HepG2 (cell line): ENCODE measurements around the gene SBNO2. TPM values are rescaled to one million over a fixed set of nuclear protein-coding genes. Genes with fewer than 3 reads are reported as not detected.

Experiments
- AKAP8 ChIP-seq: sonication (generic); formaldehyde crosslinking; IDR thresholded peaks from 2 replicates; pipeline ENCODE4 v1.5.1; 2020; ENCODE audit warnings: mild to moderate bottlenecking, missing genetic modification reagents
- CEBPG ChIP-seq: IDR thresholded peaks from 2 replicates; pipeline ENCODE4 v1.6.1; 2016
- DR1 ChIP-seq: sonication (generic); formaldehyde crosslinking; IDR thresholded peaks from 2 replicates; pipeline ENCODE4 v1.8.0; 2021; ENCODE audit warnings: mild to moderate bottlenecking, missing genetic modification reagents, inconsistent platforms
- ELF3 ChIP-seq: IDR thresholded peaks from 2 replicates; pipeline ENCODE4 v1.6.1; 2016; ENCODE audit warnings: missing genetic modification reagents, missing compliant biosample characterization
- HDAC1 ChIP-seq: sonication (generic); formaldehyde crosslinking; IDR thresholded peaks from 2 replicates; pipeline ENCODE4 v1.5.1; 2020; ENCODE audit warnings: mild to moderate bottlenecking, missing genetic modification reagents
- MAZ ChIP-seq, 2 experiments: sonication (generic) in 1 of 2; formaldehyde crosslinking in 1 of 2; IDR thresholded peaks; 2 replicates each; pipeline versions ENCODE4 v1.5.0 to v1.6.1; 2012 to 2020; ENCODE audit warnings: low read depth in 2 of 2, mild to moderate bottlenecking in 2 of 2, borderline replicate concordance in 1 of 2, improper control_type of control experiment in 1 of 2, low read length in 1 of 2, missing genetic modification reagents in 1 of 2, moderate library complexity in 1 of 2
- MBD4 ChIP-seq: IDR thresholded peaks from 2 replicates; pipeline ENCODE4 v1.6.1; 2012; ENCODE audit warnings: low read length, inconsistent platforms, borderline replicate concordance
- MED1 ChIP-seq: sonication (generic); formaldehyde crosslinking; IDR thresholded peaks from 2 replicates; pipeline ENCODE4 v1.4.0; 2020; ENCODE audit warnings: missing genetic modification reagents
- MTF2 ChIP-seq: sonication (generic); formaldehyde crosslinking; IDR thresholded peaks from 2 replicates; pipeline ENCODE4 v1.5.0; 2020; ENCODE audit warnings: missing genetic modification reagents, borderline replicate concordance
- POLR2AphosphoS5 ChIP-seq: IDR thresholded peaks from 2 replicates; pipeline ENCODE4 v1.6.1; 2012; ENCODE audit warnings: low read depth, low read length
- SATB2 ChIP-seq: sonication (generic); formaldehyde crosslinking; IDR thresholded peaks from 2 replicates; pipeline ENCODE4 v1.5.0; 2020; ENCODE audit warnings: missing genetic modification reagents
- SMARCE1 ChIP-seq: fragments of 450-650 bp; IDR thresholded peaks from 2 replicates; pipeline ENCODE4 v1.6.1; 2017; ENCODE audit warnings: borderline replicate concordance
- SMC3 ChIP-seq: IDR thresholded peaks from 2 replicates; pipeline ENCODE4 v1.6.1; 2011; ENCODE audit warnings: low read length, improper control_type of control experiment
- SRSF4 ChIP-seq: fragments of 200-400 bp; formaldehyde crosslinking; IDR thresholded peaks from one replicate; pipeline ENCODE4 v1.6.1; 2018; ENCODE audit warnings: mild to moderate bottlenecking, low read depth, low read length, moderate library complexity; ENCODE audit not compliant: poor library complexity, severe bottlenecking
- SUZ12 ChIP-seq: fragments of 150-350 bp; IDR thresholded peaks from 2 replicates; pipeline ENCODE4 v1.6.1; 2014; ENCODE audit warnings: low read depth, low read length
- TRIM24 ChIP-seq: sonication (generic); formaldehyde crosslinking; IDR thresholded peaks from 2 replicates; pipeline ENCODE4 v1.8.0; 2022; ENCODE audit warnings: mild to moderate bottlenecking, missing genetic modification reagents
- ZFP90 ChIP-seq: sonication (generic); formaldehyde crosslinking; IDR thresholded peaks from 2 replicates; pipeline ENCODE4 v1.8.0; 2022; ENCODE audit warnings: missing genetic modification reagents, mild to moderate bottlenecking, inconsistent platforms, borderline replicate concordance
- ZNF224 ChIP-seq: sonication (generic); formaldehyde crosslinking; IDR thresholded peaks from 2 replicates; pipeline ENCODE4 v1.5.0; 2020; ENCODE audit warnings: mild to moderate bottlenecking, missing genetic modification reagents
- ZNF3 ChIP-seq: IDR thresholded peaks from 2 replicates; pipeline ENCODE4 v1.7.0; 2017; ENCODE audit warnings: inconsistent platforms
- ZNF350 ChIP-seq: sonication (generic); formaldehyde crosslinking; IDR thresholded peaks from 2 replicates; pipeline ENCODE4 v1.4.0; 2020; ENCODE audit warnings: mild to moderate bottlenecking, low read depth, missing genetic modification reagents, borderline replicate concordance
- ZNF367 ChIP-seq: sonication (generic); formaldehyde crosslinking; IDR thresholded peaks from 2 replicates; pipeline ENCODE4 v1.4.0; 2020; ENCODE audit warnings: missing genetic modification reagents, borderline replicate concordance
- ZNF460 ChIP-seq: sonication (generic); formaldehyde crosslinking; IDR thresholded peaks from 2 replicates; pipeline ENCODE4 v1.5.1; 2020; ENCODE audit warnings: missing genetic modification reagents, mild to moderate bottlenecking, borderline replicate concordance
- ZNF563 ChIP-seq: sonication (generic); formaldehyde crosslinking; IDR thresholded peaks from 2 replicates; pipeline ENCODE4 v1.8.0; 2022; ENCODE audit warnings: mild to moderate bottlenecking, moderate library complexity, missing genetic modification reagents
- polyA plus RNA-seq, 8 experiments: library from polyadenylated mRNA; depleted of rRNA in 3 of 8; stranded (reverse) in 7 of 8; unstranded in 1 of 8; fragments of >200 nt; fragmentation: Illumina TruSeq in 4 of 8; extraction: Trizol in 4 of 8; gene quantifications; 2 replicates each; pipeline versions ENCODE4 v1.2.1 to v1.2.3, GENCODE V29; 2011 to 2016; ENCODE audit warnings: low read depth in 4 of 8, missing spikeins in 1 of 8, mixed read lengths in 1 of 8; ENCODE audit not compliant: insufficient read depth in 1 of 8
- total RNA-seq, 5 experiments: library from RNA; depleted of rRNA; stranded (reverse); fragments of >200 nt; fragmentation: Illumina TruSeq; extraction: Trizol; gene quantifications; 2 replicates each; pipeline ENCODE4 v1.2.3, GENCODE V29; 2016; ENCODE audit warnings: low read depth in 1 of 5
- TF ChIP-seq, protein P1 (sequence below): sonication (generic); formaldehyde crosslinking; IDR thresholded peaks from 2 replicates; pipeline ENCODE4 v1.5.0; 2020; ENCODE audit warnings: mild to moderate bottlenecking, missing genetic modification reagents
- TF ChIP-seq, protein P2 (sequence below): sonication (generic); formaldehyde crosslinking; IDR thresholded peaks from 2 replicates; pipeline ENCODE4 v1.4.0; 2020; ENCODE audit warnings: low read depth, mild to moderate bottlenecking, missing genetic modification reagents
- TF ChIP-seq, protein P3 (sequence below): fragments of 450-650 bp; IDR thresholded peaks from 2 replicates; pipeline ENCODE4 v1.6.1; 2017; ENCODE audit warnings: mild to moderate bottlenecking

Gene SBNO2
- total and polyA plus RNA-seq, 2 of the 13 experiments (the other 11 are each of a cell fraction or from before 2014, with no cell fraction given): 8.6 to 10.4 TPM

DNA sequence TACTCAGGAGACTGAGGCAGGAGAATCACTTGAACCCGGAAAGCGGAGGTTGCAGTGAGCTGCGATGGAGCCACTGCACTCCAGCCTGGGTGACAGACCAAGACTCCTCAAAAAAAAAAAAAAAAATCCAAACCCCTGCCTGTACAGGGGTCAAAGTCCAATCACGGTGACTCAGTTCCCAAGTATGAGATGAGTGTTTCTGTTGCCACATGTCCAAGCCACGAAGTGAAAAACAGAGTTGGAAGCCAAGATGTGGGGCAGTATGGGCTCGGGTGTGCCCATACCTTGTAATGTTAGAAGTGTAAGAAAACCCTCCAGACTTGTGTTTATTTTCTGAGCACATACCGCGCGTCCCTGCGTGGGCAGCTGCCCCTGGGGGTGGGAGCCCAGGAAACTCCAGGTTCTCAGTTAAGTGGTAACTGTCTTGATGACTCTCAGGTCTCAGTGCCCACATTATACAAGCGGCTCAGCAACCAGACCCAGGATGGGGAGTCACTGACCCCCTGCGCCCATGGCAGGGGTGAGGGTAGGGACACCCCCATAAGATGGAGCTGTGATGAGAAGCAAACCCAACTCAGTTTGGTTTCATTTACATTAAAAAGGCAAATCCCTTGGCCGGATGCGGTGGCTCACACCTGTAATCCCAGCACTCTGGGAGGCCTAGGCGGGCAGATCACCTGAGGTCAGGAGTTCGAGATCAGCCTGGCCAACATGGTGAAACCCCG is 71.5 kb downstream of the SBNO2 start (continued):
- TF ChIP-seq, protein P1, sequence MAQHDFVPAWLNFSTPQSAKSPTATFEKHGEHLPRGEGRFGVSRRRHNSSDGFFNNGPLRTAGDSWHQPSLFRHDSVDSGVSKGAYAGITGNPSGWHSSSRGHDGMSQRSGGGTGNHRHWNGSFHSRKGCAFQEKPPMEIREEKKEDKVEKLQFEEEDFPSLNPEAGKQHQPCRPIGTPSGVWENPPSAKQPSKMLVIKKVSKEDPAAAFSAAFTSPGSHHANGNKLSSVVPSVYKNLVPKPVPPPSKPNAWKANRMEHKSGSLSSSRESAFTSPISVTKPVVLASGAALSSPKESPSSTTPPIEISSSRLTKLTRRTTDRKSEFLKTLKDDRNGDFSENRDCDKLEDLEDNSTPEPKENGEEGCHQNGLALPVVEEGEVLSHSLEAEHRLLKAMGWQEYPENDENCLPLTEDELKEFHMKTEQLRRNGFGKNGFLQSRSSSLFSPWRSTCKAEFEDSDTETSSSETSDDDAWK: no peak
- no peak for TF ChIP-seq MTF2 (CRISPR knock-in tag)
- no peak for TF ChIP-seq ZNF367 (CRISPR knock-in tag)
- 0 out of 2 replicates have a peak, but pooled peaks have one; percentile 7 for TF ChIP-seq MAZ (IDR thresholded peaks at IDR 0.05; ENCODE audit: borderline replicate concordance, low read depth, low read length)
- no peak for TF ChIP-seq MAZ (CRISPR knock-in tag; IDR thresholded peaks at IDR 0.05; ENCODE audit: low read depth)
- no peak for TF ChIP-seq DR1 (CRISPR knock-in tag)
- no peak for TF ChIP-seq ELF3 (CRISPR knock-in tag)
- TF ChIP-seq TRIM24 (CRISPR knock-in tag): no peak
- TF ChIP-seq ZNF224 (CRISPR knock-in tag): 0 out of 2 replicates have a peak, but pooled peaks have one; percentile 1
- peak; percentile 67 for TF ChIP-seq CEBPG (CRISPR knock-in tag)
- TF ChIP-seq ZNF460 (CRISPR knock-in tag): peak; percentile 89
- TF ChIP-seq MED1: peak; percentile 50; the same call in 1 of the 2 replicates
- TF ChIP-seq SMC3: peak; percentile 8; the same call in 1 of the 2 replicates
- peak; percentile 8; the same call in 1 of the 2 replicates for TF ChIP-seq POLR2AphosphoS5
- no peak for TF ChIP-seq MBD4
- TF ChIP-seq, protein P2, sequence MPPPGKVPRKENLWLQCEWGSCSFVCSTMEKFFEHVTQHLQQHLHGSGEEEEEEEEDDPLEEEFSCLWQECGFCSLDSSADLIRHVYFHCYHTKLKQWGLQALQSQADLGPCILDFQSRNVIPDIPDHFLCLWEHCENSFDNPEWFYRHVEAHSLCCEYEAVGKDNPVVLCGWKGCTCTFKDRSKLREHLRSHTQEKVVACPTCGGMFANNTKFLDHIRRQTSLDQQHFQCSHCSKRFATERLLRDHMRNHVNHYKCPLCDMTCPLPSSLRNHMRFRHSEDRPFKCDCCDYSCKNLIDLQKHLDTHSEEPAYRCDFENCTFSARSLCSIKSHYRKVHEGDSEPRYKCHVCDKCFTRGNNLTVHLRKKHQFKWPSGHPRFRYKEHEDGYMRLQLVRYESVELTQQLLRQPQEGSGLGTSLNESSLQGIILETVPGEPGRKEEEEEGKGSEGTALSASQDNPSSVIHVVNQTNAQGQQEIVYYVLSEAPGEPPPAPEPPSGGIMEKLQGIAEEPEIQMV (CRISPR knock-in tag): no peak
- TF ChIP-seq ZNF350 (CRISPR knock-in tag): 0 out of 2 replicates have a peak, but pooled peaks have one; percentile 15
- TF ChIP-seq, protein P3, sequence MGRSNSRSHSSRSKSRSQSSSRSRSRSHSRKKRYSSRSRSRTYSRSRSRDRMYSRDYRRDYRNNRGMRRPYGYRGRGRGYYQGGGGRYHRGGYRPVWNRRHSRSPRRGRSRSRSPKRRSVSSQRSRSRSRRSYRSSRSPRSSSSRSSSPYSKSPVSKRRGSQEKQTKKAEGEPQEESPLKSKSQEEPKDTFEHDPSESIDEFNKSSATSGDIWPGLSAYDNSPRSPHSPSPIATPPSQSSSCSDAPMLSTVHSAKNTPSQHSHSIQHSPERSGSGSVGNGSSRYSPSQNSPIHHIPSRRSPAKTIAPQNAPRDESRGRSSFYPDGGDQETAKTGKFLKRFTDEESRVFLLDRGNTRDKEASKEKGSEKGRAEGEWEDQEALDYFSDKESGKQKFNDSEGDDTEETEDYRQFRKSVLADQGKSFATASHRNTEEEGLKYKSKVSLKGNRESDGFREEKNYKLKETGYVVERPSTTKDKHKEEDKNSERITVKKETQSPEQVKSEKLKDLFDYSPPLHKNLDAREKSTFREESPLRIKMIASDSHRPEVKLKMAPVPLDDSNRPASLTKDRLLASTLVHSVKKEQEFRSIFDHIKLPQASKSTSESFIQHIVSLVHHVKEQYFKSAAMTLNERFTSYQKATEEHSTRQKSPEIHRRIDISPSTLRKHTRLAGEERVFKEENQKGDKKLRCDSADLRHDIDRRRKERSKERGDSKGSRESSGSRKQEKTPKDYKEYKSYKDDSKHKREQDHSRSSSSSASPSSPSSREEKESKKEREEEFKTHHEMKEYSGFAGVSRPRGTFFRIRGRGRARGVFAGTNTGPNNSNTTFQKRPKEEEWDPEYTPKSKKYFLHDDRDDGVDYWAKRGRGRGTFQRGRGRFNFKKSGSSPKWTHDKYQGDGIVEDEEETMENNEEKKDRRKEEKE: no peak
- no peak for TF ChIP-seq AKAP8 (CRISPR knock-in tag)
- no peak for TF ChIP-seq ZNF3 (CRISPR knock-in tag)
- no peak for TF ChIP-seq SRSF4
- TF ChIP-seq SATB2 (CRISPR knock-in tag): no peak
- no peak for TF ChIP-seq ZNF563 (CRISPR knock-in tag)
- no peak for TF ChIP-seq ZFP90 (CRISPR knock-in tag)
- no peak for TF ChIP-seq SUZ12
- 0 out of 2 replicates have a peak, but pooled peaks have one; percentile 16 for TF ChIP-seq SMARCE1
- peak; percentile 11; the same call in 1 of the 2 replicates for TF ChIP-seq HDAC1 (CRISPR knock-in tag)
